Left lobe of liver (tissue), 2 donors: Measurements from ENCODE around the gene ARAP2. TPM values are rescaled to one million over a fixed set of nuclear protein-coding genes. Genes with fewer than 3 reads are reported as not detected.

Source experiments
- ATAC-seq: fragments of 200-7000 bp; cut with Tn5 transposase; one replicate; pipeline ENCODE4 v1.9.1; 2020; ENCODE audit warnings: mild to moderate bottlenecking, moderate library complexity
- DNase-seq: peaks from one replicate; pipeline ENCODE4 v3.0.0-alpha.2; 2020; ENCODE audit warnings: low spot score
- total RNA-seq: library from RNA; stranded (reverse); gene quantifications from one replicate; pipeline ENCODE4 v1.2.1, GENCODE V29; 2021
- donor health status: DM: no; HTN: no; CAD: no; lungs with moderate emphysema.
- donor health status: DM: no; HTN: yes; CAD: no.

The ARAP2 gene
- total RNA-seq, 1 donor from 2014 or later = 7.4 TPM

GRCh38 chr4:36224972-36225903 lies 19.1 kb downstream of the ARAP2 start:
- no peak for DNase-seq
- no peak for ATAC-seq

GRCh38 chr4:36222702-36223101 lies 21.6 kb downstream of the ARAP2 start:
- no peak for ATAC-seq
- DNase-seq = no peak

- DNase-seq = no peak
- no peak for ATAC-seq
Observed at GRCh38 chr4:36220776-36221175, 23.5 kb downstream of the ARAP2 start.

- no peak for ATAC-seq
- DNase-seq = no peak
Observed at GRCh38 chr4:36218121-36218520, 26.2 kb downstream of the ARAP2 start.

GRCh38 chr4:36215627-36216026 lies 28.7 kb downstream of the ARAP2 start:
- ATAC-seq (no peak), DNase-seq (no peak)

- no peak for ATAC-seq
- no peak for DNase-seq
Observed at GRCh38 chr4:36214735-36215485, 29.4 kb downstream of the ARAP2 start.

GRCh38 chr4:36213977-36214376 lies 30.3 kb downstream of the ARAP2 start:
- ATAC-seq (no peak), DNase-seq (no peak)

GRCh38 chr4:36211084-36211483 lies 33.2 kb downstream of the ARAP2 start:
- DNase-seq (no peak), ATAC-seq (no peak)

GRCh38 chr4:36209941-36210649 lies 34.2 kb downstream of the ARAP2 start:
- no peak for DNase-seq
- ATAC-seq = no peak

GRCh38 chr4:36208893-36209473 lies 35.3 kb downstream of the ARAP2 start:
- no peak for ATAC-seq
- no peak for DNase-seq

- ATAC-seq (peak; percentile 32), DNase-seq (no peak)
Observed at GRCh38 chr4:36207831-36208520, 36.3 kb downstream of the ARAP2 start.

- peak; percentile 59 for ATAC-seq
- DNase-seq = no peak
Observed at GRCh38 chr4:36207367-36207766, 36.9 kb downstream of the ARAP2 start.

GRCh38 chr4:36206603-36207311 lies 37.6 kb downstream of the ARAP2 start:
- ATAC-seq (no peak), DNase-seq (no peak)

GRCh38 chr4:36206012-36206411 lies 38.3 kb downstream of the ARAP2 start:
- DNase-seq = no peak
- ATAC-seq = peak; percentile 87

- DNase-seq (no peak), ATAC-seq (no peak)
Observed at GRCh38 chr4:36198861-36199260, 45.5 kb downstream of the ARAP2 start.

GRCh38 chr4:36198068-36198808 lies 46.1 kb downstream of the ARAP2 start:
- peak; percentile 47 for ATAC-seq

GRCh38 chr4:36197501-36197900 lies 46.8 kb downstream of the ARAP2 start:
- ATAC-seq = no peak
- DNase-seq = no peak

More at GRCh38 chr4:36198068-36198808, 46.1 kb downstream of the ARAP2 start:
- DNase-seq = no peak

GRCh38 chr4:36196145-36196913 lies 48.0 kb downstream of the ARAP2 start:
- ATAC-seq = no peak
- no peak for DNase-seq
